HepG2 (cell line): ENCODE results near the gene PLK5. TPM values are rescaled to one million over a fixed set of nuclear protein-coding genes. Genes with fewer than 3 reads are reported as not detected.

Experiments used
- CREB1 ChIP-seq, 2 experiments: fragments of 450-650 bp in 1 of 2; IDR thresholded peaks; 2 replicates each; pipeline ENCODE4 v1.6.1; 2016 to 2017; ENCODE audit warnings: control low read depth in 1 of 2, mild to moderate bottlenecking in 1 of 2, missing compliant biosample characterization in 1 of 2, missing genetic modification characterization in 1 of 2
- EEA1 ChIP-seq: sonication (generic); formaldehyde crosslinking; IDR thresholded peaks from 2 replicates; pipeline ENCODE4 v1.5.1; 2020; ENCODE audit warnings: mild to moderate bottlenecking, missing genetic modification reagents, borderline replicate concordance
- HOXD1 ChIP-seq: sonication (generic); formaldehyde crosslinking; IDR thresholded peaks from 2 replicates; pipeline ENCODE4 v1.5.0; 2020; ENCODE audit warnings: missing genetic modification reagents
- SIX4 ChIP-seq: sonication (generic); formaldehyde crosslinking; IDR thresholded peaks from 2 replicates; pipeline ENCODE4 v1.4.0; 2020; ENCODE audit warnings: missing genetic modification reagents
- SP2 ChIP-seq: sonication (generic); formaldehyde crosslinking; IDR thresholded peaks from 2 replicates; pipeline ENCODE4 v1.5.1; 2020; ENCODE audit warnings: mild to moderate bottlenecking, missing genetic modification reagents
- SP5 ChIP-seq: IDR thresholded peaks from 2 replicates; pipeline ENCODE4 v1.6.1; 2016; ENCODE audit warnings: low read depth, borderline replicate concordance
- ZFP82 ChIP-seq: sonication (generic); formaldehyde crosslinking; IDR thresholded peaks from 2 replicates; pipeline ENCODE4 v1.5.1; 2020; ENCODE audit warnings: mild to moderate bottlenecking, missing genetic modification reagents, borderline replicate concordance
- ZMYM4 ChIP-seq: sonication (generic); formaldehyde crosslinking; IDR thresholded peaks from 2 replicates; pipeline ENCODE4 v1.8.1; 2023; ENCODE audit warnings: mild to moderate bottlenecking, missing genetic modification reagents
- ZNF431 ChIP-seq: sonication (generic); formaldehyde crosslinking; IDR thresholded peaks from 2 replicates; pipeline ENCODE4 v1.9.0; 2022; ENCODE audit warnings: missing genetic modification reagents, low read depth, mild to moderate bottlenecking, borderline replicate concordance
- ZNF709 ChIP-seq: sonication (generic); formaldehyde crosslinking; IDR thresholded peaks from 2 replicates; pipeline ENCODE4 v1.5.0; 2020; ENCODE audit warnings: mild to moderate bottlenecking, missing genetic modification reagents
- ZNF850 ChIP-seq: sonication (generic); formaldehyde crosslinking; conservative IDR thresholded peaks from 2 replicates; pipeline ENCODE4 v1.9.0; 2021; ENCODE audit warnings: mild to moderate bottlenecking, missing genetic modification reagents
- polyA plus RNA-seq, 8 experiments: library from polyadenylated mRNA; depleted of rRNA in 3 of 8; stranded (reverse) in 7 of 8; unstranded in 1 of 8; fragments of >200 nt; fragmentation: Illumina TruSeq in 4 of 8; extraction: Trizol in 4 of 8; gene quantifications; 2 replicates each; pipeline versions ENCODE4 v1.2.1 to v1.2.3, GENCODE V29; 2011 to 2016; ENCODE audit warnings: low read depth in 4 of 8, missing spikeins in 1 of 8, mixed read lengths in 1 of 8; ENCODE audit not compliant: insufficient read depth in 1 of 8
- total RNA-seq, 5 experiments: library from RNA; depleted of rRNA; stranded (reverse); fragments of >200 nt; fragmentation: Illumina TruSeq; extraction: Trizol; gene quantifications; 2 replicates each; pipeline ENCODE4 v1.2.3, GENCODE V29; 2016; ENCODE audit warnings: low read depth in 1 of 5
- TF ChIP-seq, protein P1 (sequence below): sonication (generic); formaldehyde crosslinking; IDR thresholded peaks from 2 replicates; pipeline ENCODE4 v1.5.1; 2020; ENCODE audit warnings: mild to moderate bottlenecking, missing genetic modification reagents, moderate library complexity
- TF ChIP-seq, protein P2 (sequence below): sonication (generic); formaldehyde crosslinking; IDR thresholded peaks from 2 replicates; pipeline ENCODE4 v1.4.0; 2020; ENCODE audit warnings: missing genetic modification reagents
- TF ChIP-seq, protein P3 (sequence below): sonication (generic); formaldehyde crosslinking; IDR thresholded peaks from 2 replicates; pipeline ENCODE4 v1.4.0; 2020; ENCODE audit warnings: missing genetic modification reagents, borderline replicate concordance
- TF ChIP-seq, protein P4 (sequence below): sonication (generic); formaldehyde crosslinking; conservative IDR thresholded peaks from 2 replicates; pipeline ENCODE4 v1.4.0; 2020; ENCODE audit warnings: mild to moderate bottlenecking, missing genetic modification reagents, moderate library complexity
- TF ChIP-seq, protein P5 (sequence below): sonication (generic); formaldehyde crosslinking; IDR thresholded peaks from 2 replicates; pipeline ENCODE4 v1.5.0; 2020; ENCODE audit warnings: missing genetic modification reagents, mild to moderate bottlenecking, borderline replicate concordance

The PLK5 gene
- total and polyA plus RNA-seq, 2 of the 13 experiments (the other 11 are each of a cell fraction or from before 2014, with no cell fraction given) = not detected

DNA sequence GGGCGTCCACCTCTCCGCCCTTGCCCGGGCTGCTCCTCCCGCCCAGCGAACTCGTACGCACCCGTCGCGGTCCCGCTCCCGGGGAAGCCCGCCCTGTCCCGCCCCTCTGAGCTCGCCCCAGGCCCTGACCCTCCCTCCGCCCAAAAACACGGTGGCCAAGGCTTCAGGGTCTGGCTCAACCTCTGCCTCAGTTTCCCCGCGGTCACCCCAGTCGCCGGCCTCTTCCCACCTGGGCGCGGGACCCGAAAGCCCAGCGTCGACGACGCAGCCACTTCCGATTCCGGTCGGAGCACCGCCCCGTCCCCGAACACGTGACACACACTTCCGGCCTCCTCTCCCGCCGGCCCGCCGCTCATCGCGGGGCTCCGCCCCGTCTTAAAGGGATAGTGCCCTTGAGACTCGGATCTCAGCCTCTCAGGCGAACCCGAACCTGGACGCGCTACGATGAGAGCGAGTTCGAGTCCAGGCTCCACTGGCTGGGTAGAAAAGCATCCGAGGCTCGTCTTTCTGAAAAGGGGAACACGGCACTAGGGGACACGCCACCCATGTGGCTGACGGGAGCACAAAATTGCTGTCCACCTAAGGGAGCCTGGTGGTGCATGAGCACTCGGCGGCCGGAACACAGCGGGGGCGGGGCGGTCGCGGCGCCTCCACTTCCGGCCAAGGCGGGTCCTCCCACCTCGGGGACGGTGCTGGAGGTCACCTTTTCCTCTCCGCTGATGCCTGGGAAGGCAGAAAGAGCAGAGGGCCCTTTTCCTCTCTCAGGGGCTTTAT is 44.8 kb upstream of the PLK5 start, which contains the start of gene C19orf25 (continued):
- peak; percentile 86; the same call in 1 of the 2 replicates for TF ChIP-seq ZNF431
- TF ChIP-seq HOXD1 (CRISPR knock-in tag) = no peak; the same call in 1 of the 2 replicates
- TF ChIP-seq CREB1 (IDR thresholded peaks at IDR 0.05) = peak; percentile 79
- TF ChIP-seq CREB1 (CRISPR knock-in tag; IDR thresholded peaks at IDR 0.05) = no peak
- TF ChIP-seq SP2 (CRISPR knock-in tag) = peak; percentile 87
- TF ChIP-seq, protein P1, sequence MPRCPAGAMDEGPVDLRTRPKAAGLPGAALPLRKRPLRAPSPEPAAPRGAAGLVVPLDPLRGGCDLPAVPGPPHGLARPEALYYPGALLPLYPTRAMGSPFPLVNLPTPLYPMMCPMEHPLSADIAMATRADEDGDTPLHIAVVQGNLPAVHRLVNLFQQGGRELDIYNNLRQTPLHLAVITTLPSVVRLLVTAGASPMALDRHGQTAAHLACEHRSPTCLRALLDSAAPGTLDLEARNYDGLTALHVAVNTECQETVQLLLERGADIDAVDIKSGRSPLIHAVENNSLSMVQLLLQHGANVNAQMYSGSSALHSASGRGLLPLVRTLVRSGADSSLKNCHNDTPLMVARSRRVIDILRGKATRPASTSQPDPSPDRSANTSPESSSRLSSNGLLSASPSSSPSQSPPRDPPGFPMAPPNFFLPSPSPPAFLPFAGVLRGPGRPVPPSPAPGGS (CRISPR knock-in tag) = peak; percentile 30; the same call in 1 of the 2 replicates
- TF ChIP-seq EEA1 (CRISPR knock-in tag) = peak; percentile 53; the same call in 1 of the 2 replicates
- TF ChIP-seq ZMYM4 = peak; percentile 56; the same call in 1 of the 2 replicates
- TF ChIP-seq ZFP82 (CRISPR knock-in tag) = peak; percentile 80; the same call in 1 of the 2 replicates
- TF ChIP-seq SIX4 (CRISPR knock-in tag) = no peak
- peak; percentile 52 for TF ChIP-seq SP5
- TF ChIP-seq, protein P2, sequence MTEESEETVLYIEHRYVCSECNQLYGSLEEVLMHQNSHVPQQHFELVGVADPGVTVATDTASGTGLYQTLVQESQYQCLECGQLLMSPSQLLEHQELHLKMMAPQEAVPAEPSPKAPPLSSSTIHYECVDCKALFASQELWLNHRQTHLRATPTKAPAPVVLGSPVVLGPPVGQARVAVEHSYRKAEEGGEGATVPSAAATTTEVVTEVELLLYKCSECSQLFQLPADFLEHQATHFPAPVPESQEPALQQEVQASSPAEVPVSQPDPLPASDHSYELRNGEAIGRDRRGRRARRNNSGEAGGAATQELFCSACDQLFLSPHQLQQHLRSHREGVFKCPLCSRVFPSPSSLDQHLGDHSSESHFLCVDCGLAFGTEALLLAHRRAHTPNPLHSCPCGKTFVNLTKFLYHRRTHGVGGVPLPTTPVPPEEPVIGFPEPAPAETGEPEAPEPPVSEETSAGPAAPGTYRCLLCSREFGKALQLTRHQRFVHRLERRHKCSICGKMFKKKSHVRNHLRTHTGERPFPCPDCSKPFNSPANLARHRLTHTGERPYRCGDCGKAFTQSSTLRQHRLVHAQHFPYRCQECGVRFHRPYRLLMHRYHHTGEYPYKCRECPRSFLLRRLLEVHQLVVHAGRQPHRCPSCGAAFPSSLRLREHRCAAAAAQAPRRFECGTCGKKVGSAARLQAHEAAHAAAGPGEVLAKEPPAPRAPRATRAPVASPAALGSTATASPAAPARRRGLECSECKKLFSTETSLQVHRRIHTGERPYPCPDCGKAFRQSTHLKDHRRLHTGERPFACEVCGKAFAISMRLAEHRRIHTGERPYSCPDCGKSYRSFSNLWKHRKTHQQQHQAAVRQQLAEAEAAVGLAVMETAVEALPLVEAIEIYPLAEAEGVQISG (CRISPR knock-in tag) = peak; percentile 84
- 0 out of 2 replicates have a peak, but pooled peaks have one; percentile 74 for TF ChIP-seq ZNF850 (CRISPR knock-in tag)
- TF ChIP-seq ZNF709 (CRISPR knock-in tag) = peak; percentile 75
- TF ChIP-seq, protein P3, sequence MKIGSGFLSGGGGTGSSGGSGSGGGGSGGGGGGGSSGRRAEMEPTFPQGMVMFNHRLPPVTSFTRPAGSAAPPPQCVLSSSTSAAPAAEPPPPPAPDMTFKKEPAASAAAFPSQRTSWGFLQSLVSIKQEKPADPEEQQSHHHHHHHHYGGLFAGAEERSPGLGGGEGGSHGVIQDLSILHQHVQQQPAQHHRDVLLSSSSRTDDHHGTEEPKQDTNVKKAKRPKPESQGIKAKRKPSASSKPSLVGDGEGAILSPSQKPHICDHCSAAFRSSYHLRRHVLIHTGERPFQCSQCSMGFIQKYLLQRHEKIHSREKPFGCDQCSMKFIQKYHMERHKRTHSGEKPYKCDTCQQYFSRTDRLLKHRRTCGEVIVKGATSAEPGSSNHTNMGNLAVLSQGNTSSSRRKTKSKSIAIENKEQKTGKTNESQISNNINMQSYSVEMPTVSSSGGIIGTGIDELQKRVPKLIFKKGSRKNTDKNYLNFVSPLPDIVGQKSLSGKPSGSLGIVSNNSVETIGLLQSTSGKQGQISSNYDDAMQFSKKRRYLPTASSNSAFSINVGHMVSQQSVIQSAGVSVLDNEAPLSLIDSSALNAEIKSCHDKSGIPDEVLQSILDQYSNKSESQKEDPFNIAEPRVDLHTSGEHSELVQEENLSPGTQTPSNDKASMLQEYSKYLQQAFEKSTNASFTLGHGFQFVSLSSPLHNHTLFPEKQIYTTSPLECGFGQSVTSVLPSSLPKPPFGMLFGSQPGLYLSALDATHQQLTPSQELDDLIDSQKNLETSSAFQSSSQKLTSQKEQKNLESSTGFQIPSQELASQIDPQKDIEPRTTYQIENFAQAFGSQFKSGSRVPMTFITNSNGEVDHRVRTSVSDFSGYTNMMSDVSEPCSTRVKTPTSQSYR (CRISPR knock-in tag) = peak; percentile 81; the same call in 1 of the 2 replicates
- TF ChIP-seq, protein P4, sequence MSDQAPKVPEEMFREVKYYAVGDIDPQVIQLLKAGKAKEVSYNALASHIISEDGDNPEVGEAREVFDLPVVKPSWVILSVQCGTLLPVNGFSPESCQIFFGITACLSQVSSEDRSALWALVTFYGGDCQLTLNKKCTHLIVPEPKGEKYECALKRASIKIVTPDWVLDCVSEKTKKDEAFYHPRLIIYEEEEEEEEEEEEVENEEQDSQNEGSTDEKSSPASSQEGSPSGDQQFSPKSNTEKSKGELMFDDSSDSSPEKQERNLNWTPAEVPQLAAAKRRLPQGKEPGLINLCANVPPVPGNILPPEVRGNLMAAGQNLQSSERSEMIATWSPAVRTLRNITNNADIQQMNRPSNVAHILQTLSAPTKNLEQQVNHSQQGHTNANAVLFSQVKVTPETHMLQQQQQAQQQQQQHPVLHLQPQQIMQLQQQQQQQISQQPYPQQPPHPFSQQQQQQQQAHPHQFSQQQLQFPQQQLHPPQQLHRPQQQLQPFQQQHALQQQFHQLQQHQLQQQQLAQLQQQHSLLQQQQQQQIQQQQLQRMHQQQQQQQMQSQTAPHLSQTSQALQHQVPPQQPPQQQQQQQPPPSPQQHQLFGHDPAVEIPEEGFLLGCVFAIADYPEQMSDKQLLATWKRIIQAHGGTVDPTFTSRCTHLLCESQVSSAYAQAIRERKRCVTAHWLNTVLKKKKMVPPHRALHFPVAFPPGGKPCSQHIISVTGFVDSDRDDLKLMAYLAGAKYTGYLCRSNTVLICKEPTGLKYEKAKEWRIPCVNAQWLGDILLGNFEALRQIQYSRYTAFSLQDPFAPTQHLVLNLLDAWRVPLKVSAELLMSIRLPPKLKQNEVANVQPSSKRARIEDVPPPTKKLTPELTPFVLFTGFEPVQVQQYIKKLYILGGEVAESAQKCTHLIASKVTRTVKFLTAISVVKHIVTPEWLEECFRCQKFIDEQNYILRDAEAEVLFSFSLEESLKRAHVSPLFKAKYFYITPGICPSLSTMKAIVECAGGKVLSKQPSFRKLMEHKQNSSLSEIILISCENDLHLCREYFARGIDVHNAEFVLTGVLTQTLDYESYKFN (CRISPR knock-in tag) = peak; percentile 50
- TF ChIP-seq, protein P5, sequence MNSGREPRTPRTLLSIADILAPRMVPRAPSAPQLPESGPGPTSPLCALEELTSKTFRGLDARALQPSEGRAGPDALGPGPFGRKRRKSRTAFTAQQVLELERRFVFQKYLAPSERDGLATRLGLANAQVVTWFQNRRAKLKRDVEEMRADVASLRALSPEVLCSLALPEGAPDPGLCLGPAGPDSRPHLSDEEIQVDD (CRISPR knock-in tag) = 0 out of 2 replicates have a peak, but pooled peaks have one; percentile 54
